NT2/D1 (cell line): ENCODE data around the gene ZBTB16.

Experiments used
- SUZ12 ChIP-seq: IDR thresholded peaks from 2 replicates; pipeline ENCODE4 v1.6.1; 2011; ENCODE audit not compliant: insufficient read length, insufficient read depth; ENCODE audit errors: extremely low read depth
- ZNF274 ChIP-seq: IDR thresholded peaks from 2 replicates; pipeline ENCODE4 v1.6.1; 2011; ENCODE audit warnings: mild to moderate bottlenecking, low read depth, low read length

DNA sequence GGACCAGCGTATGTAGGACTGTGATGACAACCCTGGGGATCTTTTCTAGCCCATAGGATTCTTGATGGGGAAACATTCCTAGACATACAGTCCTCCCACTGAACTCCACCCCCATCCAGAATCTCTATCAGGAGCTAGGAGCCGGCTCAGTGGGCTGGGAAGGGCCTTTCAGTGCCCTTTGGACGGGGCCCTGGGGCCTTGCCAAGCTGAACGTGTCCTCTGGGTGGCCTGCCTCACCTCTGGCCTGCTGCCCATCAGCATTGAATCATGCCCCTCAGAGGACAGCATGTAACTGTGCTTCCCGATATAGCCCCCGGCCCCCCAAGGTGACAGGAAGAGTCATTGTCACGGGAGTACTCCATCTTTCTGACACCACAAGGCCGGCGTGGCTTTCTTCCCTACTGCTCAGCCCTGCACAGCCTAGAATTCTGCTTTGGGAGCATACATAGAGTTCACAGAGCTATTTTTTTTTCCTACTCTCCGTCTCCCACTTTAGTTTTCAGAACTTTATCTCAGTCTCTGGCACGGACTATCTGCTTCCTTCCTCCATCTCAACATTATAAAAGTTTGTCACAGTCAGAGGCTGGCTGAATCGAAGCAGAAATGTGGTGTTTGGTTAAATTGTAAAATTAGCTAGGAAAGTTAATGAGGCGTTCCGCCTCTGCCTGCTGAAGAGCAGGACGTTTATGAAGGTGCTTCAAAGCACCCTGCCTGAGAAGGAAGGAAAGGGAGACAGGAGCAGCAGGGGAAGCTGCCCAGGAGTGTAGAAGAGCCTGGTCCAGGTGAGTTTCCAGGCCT, 111.9 kb downstream of the ZBTB16 start:
- TF ChIP-seq SUZ12 (no peak), ZNF274 (no peak)
